Mesenchymal stem cell (in vitro differentiated cells and primary cell): ENCODE data around the gene MBP.

Experiments used
- DNase-seq: peaks from one replicate; pipeline ENCODE4 v3.0.0-alpha.2; 2013
- H2AFZ ChIP-seq: one replicate; pipeline ENCODE4 v1.6.1; 2013; ENCODE audit warnings: low read depth, mild to moderate bottlenecking, control low read depth, inconsistent platforms, low read length, moderate library complexity
- H2AK5ac ChIP-seq: 2 replicates; pipeline ENCODE4 v1.6.1; 2013; ENCODE audit warnings: low read length, moderate library complexity, mild to moderate bottlenecking, inconsistent platforms; ENCODE audit not compliant: severe bottlenecking
- H2BK120ac ChIP-seq: one replicate; pipeline ENCODE4 v1.6.1; 2013; ENCODE audit warnings: low read depth, mild to moderate bottlenecking, inconsistent platforms, low read length, moderate library complexity
- H2BK12ac ChIP-seq, 2 experiments: one replicate each; pipeline ENCODE4 v1.6.1; 2013; ENCODE audit warnings: inconsistent platforms in 2 of 2, low read length in 2 of 2, mild to moderate bottlenecking in 2 of 2, moderate library complexity in 2 of 2, control low read depth in 1 of 2
- H2BK15ac ChIP-seq: one replicate; pipeline ENCODE4 v1.6.1; 2013; ENCODE audit warnings: mild to moderate bottlenecking, low read depth, inconsistent platforms; ENCODE audit not compliant: poor library complexity, severe bottlenecking
- H2BK5ac ChIP-seq: 2 replicates; pipeline ENCODE4 v1.6.1; 2013; ENCODE audit warnings: low read depth, mild to moderate bottlenecking, low read length, control low read depth, inconsistent platforms; ENCODE audit not compliant: poor library complexity, severe bottlenecking
- H3K14ac ChIP-seq, 2 experiments: one replicate each; pipeline ENCODE4 v1.6.1; 2013; ENCODE audit warnings: inconsistent platforms in 2 of 2, low read length in 2 of 2, control low read depth in 1 of 2, mild to moderate bottlenecking in 1 of 2, moderate library complexity in 1 of 2
- H3K18ac ChIP-seq, 2 experiments: one replicate each; pipeline ENCODE4 v1.6.1; 2013; ENCODE audit warnings: inconsistent platforms in 2 of 2, low read length in 2 of 2, control low read depth in 1 of 2, low read depth in 1 of 2, mild to moderate bottlenecking in 1 of 2
- H3K23ac ChIP-seq, 2 experiments: one replicate each; pipeline ENCODE4 v1.6.1; 2013; ENCODE audit warnings: inconsistent platforms in 2 of 2, low read length in 2 of 2, mild to moderate bottlenecking in 2 of 2, moderate library complexity in 2 of 2, control low read depth in 1 of 2
- H3K27ac ChIP-seq: 2 replicates; pipeline ENCODE4 v1.5.1; 2013; ENCODE audit warnings: mild to moderate bottlenecking, moderate library complexity, low read length, control low read depth, inconsistent platforms; ENCODE audit not compliant: poor library complexity, severe bottlenecking
- H3K27me3 ChIP-seq, 2 experiments: 2 replicates each; pipeline versions ENCODE4 v1.6.1 to v1.7.0; 2013; ENCODE audit warnings: low read length in 2 of 2, mild to moderate bottlenecking in 2 of 2, moderate library complexity in 2 of 2, control low read depth in 1 of 2, inconsistent platforms in 1 of 2; ENCODE audit not compliant: control insufficient read depth in 1 of 2, insufficient read depth in 1 of 2
- H3K36me3 ChIP-seq, 2 experiments: 2 replicates each; pipeline versions ENCODE4 v1.6.1 to v1.7.0; 2013; ENCODE audit warnings: low read length in 2 of 2, control low read depth in 1 of 2, inconsistent platforms in 1 of 2, low read depth in 1 of 2, mild to moderate bottlenecking in 1 of 2; ENCODE audit not compliant: insufficient read depth in 2 of 2, control insufficient read depth in 1 of 2
- H3K4ac ChIP-seq, 2 experiments: one replicate each; pipeline ENCODE4 v1.6.1; 2013; ENCODE audit warnings: inconsistent platforms in 2 of 2, low read length in 2 of 2, mild to moderate bottlenecking in 2 of 2, moderate library complexity in 2 of 2, control low read depth in 1 of 2, low read depth in 1 of 2
- H3K4me1 ChIP-seq: 2 replicates; pipeline ENCODE4 v1.6.1; 2013; ENCODE audit warnings: low read depth, low read length, control low read depth; ENCODE audit not compliant: control insufficient read depth, insufficient read depth
- H3K4me2 ChIP-seq: 2 replicates; pipeline ENCODE4 v1.6.1; 2013; ENCODE audit warnings: low read length, mild to moderate bottlenecking, inconsistent platforms; ENCODE audit not compliant: poor library complexity, severe bottlenecking
- H3K4me3 ChIP-seq, 2 experiments: 2 replicates each; pipeline versions ENCODE4 v1.5.1 to v1.7.0; 2013; ENCODE audit warnings: low read length in 2 of 2, mild to moderate bottlenecking in 2 of 2, control low read depth in 1 of 2, low read depth in 1 of 2; ENCODE audit not compliant: insufficient read depth in 1 of 2
- H3K79me1 ChIP-seq: replicated peaks from 2 replicates; pipeline ENCODE4 v1.6.1; 2013; ENCODE audit warnings: mild to moderate bottlenecking, control low read depth, low read length, inconsistent platforms; ENCODE audit not compliant: poor library complexity, severe bottlenecking
- H3K9ac ChIP-seq: 2 replicates; pipeline ENCODE4 v1.7.0; 2013; ENCODE audit warnings: mild to moderate bottlenecking, low read length, moderate library complexity
- H3K9me3 ChIP-seq: 2 replicates; pipeline ENCODE4 v1.7.0; 2013; ENCODE audit warnings: mild to moderate bottlenecking, low read length; ENCODE audit not compliant: control insufficient read depth
- H4K8ac ChIP-seq: one replicate; pipeline ENCODE4 v1.6.1; 2013; ENCODE audit warnings: inconsistent platforms, mild to moderate bottlenecking, low read length, moderate library complexity
- H4K91ac ChIP-seq: one replicate; pipeline ENCODE4 v1.6.1; 2013; ENCODE audit warnings: mild to moderate bottlenecking, low read length, inconsistent platforms
- WGBS: methylation state at CpG from one replicate; pipeline ENCODE4 v1.1.7; 2013; ENCODE audit warnings: mixed read lengths; 5-methylcytosine and 5-hydroxymethylcytosine counted together

Gene MBP

GRCh38 chr18:77056344-77057005 lies 76.1 kb downstream of the MBP start:
- Histone ChIP-seq H3K18ac (peak overlapping the region; percentile 93 to 98), H3K9ac (peak overlapping the region; percentile 73), H3K79me1 (peaks cover 29% of the 10 kb centered on the region), H3K4ac (peak overlapping the region; percentile 82 to 90), H2BK15ac (peak overlapping the region; percentile 95), H3K4me1 (peaks cover 36% of the 10 kb centered on the region), H2BK12ac (peak overlapping the region; percentile 67 to 96), H3K4me2 (peak overlapping the region; percentile 37), H3K36me3 (peaks cover 13 to 19% of the 10 kb centered on the region in 2 experiments), H3K23ac (no peak overlapping the region), H4K8ac (peak overlapping the region; percentile 98), H2BK5ac (peak overlapping the region; percentile 59), H3K27me3 (no peaks in the 10 kb centered on the region), H4K91ac (peak overlapping the region; percentile 87), H3K14ac (peak overlapping the region in 1 of 2 experiments; percentile 58), H2AFZ (peak overlapping the region; percentile 6), H3K27ac (peak overlapping the region; percentile 96), H3K9me3 (no peaks in the 10 kb centered on the region), H2AK5ac (peak overlapping the region; percentile 92), H2BK120ac (peak overlapping the region; percentile 96), H3K4me3 (peak overlapping the region in 1 of 2 experiments; percentile 48)
- WGBS = 36% methylated on average over 21 of the region's 21 CpGs
- peak; percentile 54 for DNase-seq

GRCh38 chr18:77055429-77056300 lies 76.9 kb downstream of the MBP start:
- no peaks in the 10 kb centered on the region for H3K9me3 ChIP-seq
- H3K4me1 ChIP-seq = peaks cover 31% of the 10 kb centered on the region
- peak overlapping the region; percentile 88 to 97 for H2BK12ac ChIP-seq
- no peaks in the 10 kb centered on the region for H3K27me3 ChIP-seq
- H4K8ac ChIP-seq = peak overlapping the region; percentile 98
- H3K4ac ChIP-seq = peak overlapping the region; percentile 82 to 90
- H2AK5ac ChIP-seq = peak overlapping the region; percentile 92
- H2AFZ ChIP-seq = no peak overlapping the region
- peaks cover 29% of the 10 kb centered on the region for H3K79me1 ChIP-seq
- peak overlapping the region; percentile 93 for H4K91ac ChIP-seq
- 90% methylated on average over 15 of the region's 15 CpGs for WGBS
- no peak overlapping the region for H3K23ac ChIP-seq
- peak overlapping the region; percentile 93 to 98 for H3K18ac ChIP-seq
- peak overlapping the region; percentile 80 for H2BK5ac ChIP-seq
- H3K36me3 ChIP-seq = peaks cover 13 to 15% of the 10 kb centered on the region in 2 experiments
- H3K4me3 ChIP-seq = no peak overlapping the region
- H2BK120ac ChIP-seq = peak overlapping the region; percentile 96
- H2BK15ac ChIP-seq = peak overlapping the region; percentile 82
- H3K14ac ChIP-seq = peak overlapping the region; percentile 22 to 58
- H3K4me2 ChIP-seq = peak overlapping the region; percentile 30
- H3K27ac ChIP-seq = peak overlapping the region; percentile 96
- peak overlapping the region; percentile 73 for H3K9ac ChIP-seq
- DNase-seq = peak; percentile 56

- H2AK5ac ChIP-seq = peak overlapping the region; percentile 55
- peak overlapping the region; percentile 1 to 52 for H3K4ac ChIP-seq
- H3K27ac ChIP-seq = peak overlapping the region; percentile 96
- DNase-seq = peak; percentile 95
- H3K4me3 ChIP-seq = no peak overlapping the region
- H3K23ac ChIP-seq = no peak overlapping the region
- H3K9ac ChIP-seq = peak overlapping the region; percentile 73
- peak overlapping the region; percentile 52 to 90 for H3K18ac ChIP-seq
- peak overlapping the region; percentile 80 for H2BK5ac ChIP-seq
- no peak overlapping the region for H3K14ac ChIP-seq
- peak overlapping the region; percentile 1 for H2BK120ac ChIP-seq
- H2AFZ ChIP-seq = no peak overlapping the region
- peaks cover 30% of the 10 kb centered on the region for H3K4me1 ChIP-seq
- H3K36me3 ChIP-seq = peaks cover 13 to 15% of the 10 kb centered on the region in 2 experiments
- peak overlapping the region; percentile 64 for H4K8ac ChIP-seq
- peak overlapping the region; percentile 88 for H4K91ac ChIP-seq
- H2BK12ac ChIP-seq = peak overlapping the region; percentile 32 to 88
- no peaks in the 10 kb centered on the region for H3K27me3 ChIP-seq
- H2BK15ac ChIP-seq = peak overlapping the region; percentile 9
- WGBS = 23% methylated on average over 14 of the region's 15 CpGs
- peaks cover 27% of the 10 kb centered on the region for H3K79me1 ChIP-seq
- no peak overlapping the region for H3K4me2 ChIP-seq
- no peaks in the 10 kb centered on the region for H3K9me3 ChIP-seq
Measured at GRCh38 chr18:77054606-77055428, 77.8 kb downstream of the MBP start.
